ENCODE measurements around the gene HMGB1. TPM values are rescaled to one million over a fixed set of nuclear protein-coding genes. Genes with fewer than 3 reads are reported as not detected.

HMGB1 gene
- total and polyA plus RNA-seq, 2 experiments from 2014 or later: 727 to 2,970 TPM

DNA sequence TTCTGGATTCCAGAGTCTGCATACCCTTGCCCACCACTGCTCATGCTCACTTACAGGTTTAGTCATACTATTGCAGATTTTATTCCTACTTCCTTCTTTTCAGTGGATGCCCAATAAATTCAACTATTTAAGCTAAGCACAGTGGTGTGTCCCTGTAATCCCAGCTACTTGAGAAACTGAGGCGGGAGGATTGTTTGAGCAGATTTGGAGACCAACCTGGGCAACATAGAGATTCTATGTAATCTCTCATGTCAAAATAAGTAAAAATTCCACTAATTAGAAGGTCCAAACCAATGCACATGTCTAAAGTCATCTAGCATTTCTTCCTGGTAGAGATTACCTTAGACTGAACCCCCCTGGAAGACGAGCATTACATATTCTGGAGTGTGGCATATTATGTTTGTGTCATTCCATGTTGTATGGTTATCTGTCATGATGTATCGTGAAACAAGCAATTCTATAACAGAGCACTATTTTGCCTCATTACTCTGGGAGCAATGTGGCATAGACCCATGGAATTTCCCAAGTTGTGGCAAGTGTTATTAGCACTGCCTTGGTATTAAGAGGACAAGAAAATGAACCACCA is 8.3 kb downstream of the HMGB1 start:
- no peak overlapping the region for H3K27ac ChIP-seq (ENCODE audit: low read depth)

More for the DNA sequence above, 8.3 kb downstream of the HMGB1 start:
- DNase-seq (ENCODE audit: low spot score) (no peak), ATAC-seq (peak; percentile 22)
- Mint-ChIP-seq H3K4me3 (no peak overlapping the region), H3K4me1 (peaks cover 6% of the 10 kb centered on the region; the same call in 2 of the 3 replicates), H3K9me3 (no peaks in the 10 kb centered on the region), H3K27ac (no peak overlapping the region; the same call in 1 of the 2 replicates), H3K27me3 (ENCODE audit: insufficient read depth, low read depth, poor library complexity) (peaks cover 1% of the 10 kb centered on the region), H3K36me3 (ENCODE audit: low read depth) (peaks cover 35% of the 10 kb centered on the region)
- no peak for TF ChIP-seq EZH2phosphoT487 (IDR thresholded peaks at IDR 0.05; ENCODE audit: unreplicated experiment)
- no peak for TF ChIP-seq CREB1 (CRISPR knock-in tag; IDR thresholded peaks at IDR 0.05; ENCODE audit: low read depth)
- no peak for TF ChIP-seq NANOG (IDR thresholded peaks at IDR 0.05; ENCODE audit: borderline replicate concordance)
- no peak for TF ChIP-seq ZNF331 (CRISPR knock-in tag; IDR thresholded peaks at IDR 0.05; ENCODE audit: low read depth)
- no peak for TF ChIP-seq EZH2 (IDR thresholded peaks at IDR 0.05; ENCODE audit: low read depth, unreplicated experiment)
- no peak for TF ChIP-seq POLR2AphosphoS5 (IDR thresholded peaks at IDR 0.05; ENCODE audit: low read depth)
- TF ChIP-seq ZNF114 (CRISPR knock-in tag; IDR thresholded peaks at IDR 0.05): no peak
- TF ChIP-seq STAT1 (IDR thresholded peaks at IDR 0.05; ENCODE audit: unreplicated experiment): no peak
- no peak for TF ChIP-seq CTCF (conservative IDR thresholded peaks at IDR 0.05; ENCODE audit: low read depth in 2 of 2)
- TF ChIP-seq ETS1 (IDR thresholded peaks at IDR 0.05): no peak
- TF ChIP-seq, protein P1, sequence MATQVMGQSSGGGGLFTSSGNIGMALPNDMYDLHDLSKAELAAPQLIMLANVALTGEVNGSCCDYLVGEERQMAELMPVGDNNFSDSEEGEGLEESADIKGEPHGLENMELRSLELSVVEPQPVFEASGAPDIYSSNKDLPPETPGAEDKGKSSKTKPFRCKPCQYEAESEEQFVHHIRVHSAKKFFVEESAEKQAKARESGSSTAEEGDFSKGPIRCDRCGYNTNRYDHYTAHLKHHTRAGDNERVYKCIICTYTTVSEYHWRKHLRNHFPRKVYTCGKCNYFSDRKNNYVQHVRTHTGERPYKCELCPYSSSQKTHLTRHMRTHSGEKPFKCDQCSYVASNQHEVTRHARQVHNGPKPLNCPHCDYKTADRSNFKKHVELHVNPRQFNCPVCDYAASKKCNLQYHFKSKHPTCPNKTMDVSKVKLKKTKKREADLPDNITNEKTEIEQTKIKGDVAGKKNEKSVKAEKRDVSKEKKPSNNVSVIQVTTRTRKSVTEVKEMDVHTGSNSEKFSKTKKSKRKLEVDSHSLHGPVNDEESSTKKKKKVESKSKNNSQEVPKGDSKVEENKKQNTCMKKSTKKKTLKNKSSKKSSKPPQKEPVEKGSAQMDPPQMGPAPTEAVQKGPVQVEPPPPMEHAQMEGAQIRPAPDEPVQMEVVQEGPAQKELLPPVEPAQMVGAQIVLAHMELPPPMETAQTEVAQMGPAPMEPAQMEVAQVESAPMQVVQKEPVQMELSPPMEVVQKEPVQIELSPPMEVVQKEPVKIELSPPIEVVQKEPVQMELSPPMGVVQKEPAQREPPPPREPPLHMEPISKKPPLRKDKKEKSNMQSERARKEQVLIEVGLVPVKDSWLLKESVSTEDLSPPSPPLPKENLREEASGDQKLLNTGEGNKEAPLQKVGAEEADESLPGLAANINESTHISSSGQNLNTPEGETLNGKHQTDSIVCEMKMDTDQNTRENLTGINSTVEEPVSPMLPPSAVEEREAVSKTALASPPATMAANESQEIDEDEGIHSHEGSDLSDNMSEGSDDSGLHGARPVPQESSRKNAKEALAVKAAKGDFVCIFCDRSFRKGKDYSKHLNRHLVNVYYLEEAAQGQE (IDR thresholded peaks at IDR 0.05; ENCODE audit: unreplicated experiment): no peak
- TF ChIP-seq ZNF462 (CRISPR knock-in tag; IDR thresholded peaks at IDR 0.05): no peak
- TF ChIP-seq JUNB (IDR thresholded peaks at IDR 0.05; ENCODE audit: unreplicated experiment): no peak
- Histone ChIP-seq H3F3A (replicated peaks; ENCODE audit: low read depth) (peaks cover 18% of the 10 kb centered on the region; the same call in 1 of the 2 replicates), H3K4me1 (ENCODE audit: insufficient read depth) (no peaks in the 10 kb centered on the region), H3K27me3 (ENCODE audit: insufficient read depth) (no peaks in the 10 kb centered on the region), H3K4me3 (no peak overlapping the region), H3K79me2 (replicated peaks; ENCODE audit: insufficient read depth) (peaks cover 8% of the 10 kb centered on the region), H3K9me2 (ENCODE audit: insufficient read depth) (no peaks in the 10 kb centered on the region), H2AFZ (no peak overlapping the region), H4K20me1 (replicated peaks; ENCODE audit: insufficient read depth) (0 out of 2 replicates have a peak, but pooled peaks cover 10% of the 10 kb centered on the region), H3K4me2 (no peak overlapping the region), H3K36me3 (ENCODE audit: insufficient read depth) (peaks cover 12% of the 10 kb centered on the region)
